ENCODE data around the gene GPSM3. TPM values are rescaled to one million over a fixed set of nuclear protein-coding genes. Genes with fewer than 3 reads are reported as not detected.
"Not testable (repeated sequence)": the region's sequence is repeated elsewhere in the genome, so short reads cannot be mapped to it uniquely, and the experiment has no call there.

Gene GPSM3
- total and polyA plus RNA-seq, 4 donors = 2.3 to 8.0 (median 6.3) TPM

DNA sequence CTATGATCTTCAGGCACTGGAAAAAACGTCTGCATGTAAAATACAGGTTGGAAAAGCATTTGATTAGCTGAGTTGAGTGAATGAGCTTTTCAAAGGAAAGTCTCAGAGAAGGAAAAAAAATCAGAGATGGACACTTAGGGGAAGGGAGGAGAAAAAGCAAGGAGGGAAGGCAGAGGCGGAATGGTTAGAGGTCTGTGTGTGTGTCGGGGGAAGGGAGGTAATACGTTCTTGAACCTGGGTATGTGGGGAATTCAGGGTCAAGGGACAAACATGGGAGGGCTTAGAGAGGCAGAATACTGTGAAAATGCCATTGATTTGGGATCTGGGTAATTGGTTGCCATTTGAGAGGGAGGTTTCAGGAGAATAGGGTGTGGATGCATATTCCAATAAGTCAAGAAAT is 45.8 kb downstream of the GPSM3 start:
- DNase-seq (ENCODE audit: low spot score) = no peak
- no peak overlapping the region for H3K9ac ChIP-seq (ENCODE audit: low read depth in 1 of 2, low read length in 2 of 2)
- WGBS = 53% methylated on average over 4 of the region's 4 CpGs
- H3K27ac ChIP-seq (ENCODE audit: low read depth in 1 of 2, low read length in 2 of 2) = no peak overlapping the region
- H3K9me3 ChIP-seq (ENCODE audit: control insufficient read depth in 4 of 4, low read length in 3 of 4) = peaks cover 0 to 2% (median 0%) of the 10 kb centered on the region in 4 donors
- H3K4me1 ChIP-seq (ENCODE audit: control insufficient read depth in 4 of 4, insufficient read depth in 4 of 4, low read length in 3 of 4) = no peaks in the 10 kb centered on the region
- H3K4me3 ChIP-seq (ENCODE audit: low read depth in 1 of 3, low read length in 3 of 3) = no peak overlapping the region
- no peaks in the 10 kb centered on the region for H3K36me3 ChIP-seq (ENCODE audit: control insufficient read depth in 4 of 4, insufficient read depth in 3 of 4, low read depth in 1 of 4, low read length in 3 of 4)
- no peak for TF ChIP-seq JUND (IDR thresholded peaks at IDR 0.05)
- TF ChIP-seq, protein P1, sequence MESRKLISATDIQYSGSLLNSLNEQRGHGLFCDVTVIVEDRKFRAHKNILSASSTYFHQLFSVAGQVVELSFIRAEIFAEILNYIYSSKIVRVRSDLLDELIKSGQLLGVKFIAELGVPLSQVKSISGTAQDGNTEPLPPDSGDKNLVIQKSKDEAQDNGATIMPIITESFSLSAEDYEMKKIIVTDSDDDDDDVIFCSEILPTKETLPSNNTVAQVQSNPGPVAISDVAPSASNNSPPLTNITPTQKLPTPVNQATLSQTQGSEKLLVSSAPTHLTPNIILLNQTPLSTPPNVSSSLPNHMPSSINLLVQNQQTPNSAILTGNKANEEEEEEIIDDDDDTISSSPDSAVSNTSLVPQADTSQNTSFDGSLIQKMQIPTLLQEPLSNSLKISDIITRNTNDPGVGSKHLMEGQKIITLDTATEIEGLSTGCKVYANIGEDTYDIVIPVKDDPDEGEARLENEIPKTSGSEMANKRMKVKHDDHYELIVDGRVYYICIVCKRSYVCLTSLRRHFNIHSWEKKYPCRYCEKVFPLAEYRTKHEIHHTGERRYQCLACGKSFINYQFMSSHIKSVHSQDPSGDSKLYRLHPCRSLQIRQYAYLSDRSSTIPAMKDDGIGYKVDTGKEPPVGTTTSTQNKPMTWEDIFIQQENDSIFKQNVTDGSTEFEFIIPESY (IDR thresholded peaks at IDR 0.05) = no peak
- H3K27me3 ChIP-seq (ENCODE audit: control insufficient read depth in 4 of 4, insufficient read depth in 4 of 4, low read length in 3 of 4) = peaks cover 0 to 5% (median 0%) of the 10 kb centered on the region in 4 donors

DNA sequence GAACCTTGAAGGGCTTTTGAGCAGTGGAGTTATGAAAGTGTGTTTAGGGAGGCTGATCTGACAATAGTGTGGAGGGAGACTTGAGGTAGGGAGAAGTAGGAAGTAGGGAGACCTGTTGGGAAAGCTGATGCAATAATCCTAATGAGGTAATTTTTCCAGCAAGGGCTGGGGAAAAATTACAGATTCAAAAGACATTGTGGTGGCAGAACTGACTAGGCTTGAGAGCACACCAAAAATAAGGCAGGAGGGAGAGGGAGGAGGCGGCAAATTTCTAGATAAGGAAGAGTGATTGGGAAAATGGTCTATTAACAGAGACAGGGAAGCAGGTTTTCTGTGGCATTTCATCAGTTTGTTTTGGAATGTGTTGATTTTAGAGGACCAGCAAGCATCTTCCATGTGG is 46.2 kb downstream of the GPSM3 start:
- peaks cover 0 to 5% (median 0%) of the 10 kb centered on the region in 4 donors for H3K27me3 ChIP-seq (ENCODE audit: control insufficient read depth in 4 of 4, insufficient read depth in 4 of 4, low read length in 3 of 4)

DNA sequence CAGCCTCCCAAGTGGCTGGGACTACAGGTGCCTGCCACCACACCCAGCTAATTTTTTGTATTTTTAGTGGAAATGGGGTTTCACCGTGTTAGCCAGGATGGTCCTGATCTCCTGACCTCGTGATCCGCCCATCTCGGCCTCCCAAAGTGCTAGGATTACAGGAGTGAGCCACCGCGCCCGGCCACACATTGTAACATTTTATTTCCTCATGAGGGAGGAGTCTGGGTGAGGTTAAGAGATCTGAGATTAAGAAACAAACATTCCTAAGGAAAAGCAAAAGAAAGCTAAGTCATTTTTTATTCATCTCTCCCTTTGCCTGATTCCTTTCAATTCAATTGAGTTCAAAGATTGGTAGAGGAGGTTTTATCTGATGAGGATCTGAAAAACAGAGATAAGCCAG is 48.2 kb downstream of the GPSM3 start:
- H3K4me3 ChIP-seq (ENCODE audit: low read depth in 1 of 3, low read length in 3 of 3); H3K36me3 ChIP-seq (ENCODE audit: control insufficient read depth in 4 of 4, insufficient read depth in 3 of 4, low read depth in 1 of 4, low read length in 3 of 4); H3K27me3 ChIP-seq (ENCODE audit: control insufficient read depth in 4 of 4, insufficient read depth in 4 of 4, low read length in 3 of 4); H3K4me1 ChIP-seq (ENCODE audit: control insufficient read depth in 4 of 4, insufficient read depth in 4 of 4, low read length in 3 of 4); DNase-seq (ENCODE audit: low spot score); H3K9ac ChIP-seq (ENCODE audit: low read depth in 1 of 2, low read length in 2 of 2); H3K27ac ChIP-seq (ENCODE audit: low read depth in 1 of 2, low read length in 2 of 2); H3K9me3 ChIP-seq (ENCODE audit: control insufficient read depth in 4 of 4, low read length in 3 of 4): not testable (repeated sequence)
- 87% methylated on average over 7 of the region's 7 CpGs for WGBS

More for the DNA sequence above, 46.2 kb downstream of the GPSM3 start:
- no peak overlapping the region for H3K4me3 ChIP-seq (ENCODE audit: low read depth in 1 of 3, low read length in 3 of 3)
- no peak overlapping the region for H3K9ac ChIP-seq (ENCODE audit: low read depth in 1 of 2, low read length in 2 of 2)
- H3K36me3 ChIP-seq (ENCODE audit: control insufficient read depth in 4 of 4, insufficient read depth in 3 of 4, low read depth in 1 of 4, low read length in 3 of 4) = no peaks in the 10 kb centered on the region
- TF ChIP-seq TAF1 (conservative IDR thresholded peaks at IDR 0.05) (no peak), RAD21 (IDR thresholded peaks at IDR 0.05) (no peak), NR2F2 (IDR thresholded peaks at IDR 0.05) (no peak), JUND (IDR thresholded peaks at IDR 0.05) (no peak), YY1 (IDR thresholded peaks at IDR 0.05) (no peak), HNF4A (conservative IDR thresholded peaks at IDR 0.05) (no peak), EGR1 (IDR thresholded peaks at IDR 0.05; ENCODE audit: low read depth in 2 of 2) (no peak), FOXA2 (IDR thresholded peaks at IDR 0.05) (no peak), RXRA (IDR thresholded peaks at IDR 0.05) (no peak), SP1 (IDR thresholded peaks at IDR 0.05) (no peak), GABPA (IDR thresholded peaks at IDR 0.05 in 1 of 2, conservative IDR thresholded peaks at IDR 0.05 in 1 of 2) (no peak), FOXA1 (IDR thresholded peaks at IDR 0.05) (no peak), HNF4G (IDR thresholded peaks at IDR 0.05) (no peak)
- TF ChIP-seq, protein P2, sequence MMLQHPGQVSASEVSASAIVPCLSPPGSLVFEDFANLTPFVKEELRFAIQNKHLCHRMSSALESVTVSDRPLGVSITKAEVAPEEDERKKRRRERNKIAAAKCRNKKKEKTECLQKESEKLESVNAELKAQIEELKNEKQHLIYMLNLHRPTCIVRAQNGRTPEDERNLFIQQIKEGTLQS (IDR thresholded peaks at IDR 0.05) = no peak
- TF ChIP-seq, protein P3, sequence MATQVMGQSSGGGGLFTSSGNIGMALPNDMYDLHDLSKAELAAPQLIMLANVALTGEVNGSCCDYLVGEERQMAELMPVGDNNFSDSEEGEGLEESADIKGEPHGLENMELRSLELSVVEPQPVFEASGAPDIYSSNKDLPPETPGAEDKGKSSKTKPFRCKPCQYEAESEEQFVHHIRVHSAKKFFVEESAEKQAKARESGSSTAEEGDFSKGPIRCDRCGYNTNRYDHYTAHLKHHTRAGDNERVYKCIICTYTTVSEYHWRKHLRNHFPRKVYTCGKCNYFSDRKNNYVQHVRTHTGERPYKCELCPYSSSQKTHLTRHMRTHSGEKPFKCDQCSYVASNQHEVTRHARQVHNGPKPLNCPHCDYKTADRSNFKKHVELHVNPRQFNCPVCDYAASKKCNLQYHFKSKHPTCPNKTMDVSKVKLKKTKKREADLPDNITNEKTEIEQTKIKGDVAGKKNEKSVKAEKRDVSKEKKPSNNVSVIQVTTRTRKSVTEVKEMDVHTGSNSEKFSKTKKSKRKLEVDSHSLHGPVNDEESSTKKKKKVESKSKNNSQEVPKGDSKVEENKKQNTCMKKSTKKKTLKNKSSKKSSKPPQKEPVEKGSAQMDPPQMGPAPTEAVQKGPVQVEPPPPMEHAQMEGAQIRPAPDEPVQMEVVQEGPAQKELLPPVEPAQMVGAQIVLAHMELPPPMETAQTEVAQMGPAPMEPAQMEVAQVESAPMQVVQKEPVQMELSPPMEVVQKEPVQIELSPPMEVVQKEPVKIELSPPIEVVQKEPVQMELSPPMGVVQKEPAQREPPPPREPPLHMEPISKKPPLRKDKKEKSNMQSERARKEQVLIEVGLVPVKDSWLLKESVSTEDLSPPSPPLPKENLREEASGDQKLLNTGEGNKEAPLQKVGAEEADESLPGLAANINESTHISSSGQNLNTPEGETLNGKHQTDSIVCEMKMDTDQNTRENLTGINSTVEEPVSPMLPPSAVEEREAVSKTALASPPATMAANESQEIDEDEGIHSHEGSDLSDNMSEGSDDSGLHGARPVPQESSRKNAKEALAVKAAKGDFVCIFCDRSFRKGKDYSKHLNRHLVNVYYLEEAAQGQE (IDR thresholded peaks at IDR 0.05) = no peak
- TF ChIP-seq, protein P1 (IDR thresholded peaks at IDR 0.05) = no peak
- TF ChIP-seq, protein P4, sequence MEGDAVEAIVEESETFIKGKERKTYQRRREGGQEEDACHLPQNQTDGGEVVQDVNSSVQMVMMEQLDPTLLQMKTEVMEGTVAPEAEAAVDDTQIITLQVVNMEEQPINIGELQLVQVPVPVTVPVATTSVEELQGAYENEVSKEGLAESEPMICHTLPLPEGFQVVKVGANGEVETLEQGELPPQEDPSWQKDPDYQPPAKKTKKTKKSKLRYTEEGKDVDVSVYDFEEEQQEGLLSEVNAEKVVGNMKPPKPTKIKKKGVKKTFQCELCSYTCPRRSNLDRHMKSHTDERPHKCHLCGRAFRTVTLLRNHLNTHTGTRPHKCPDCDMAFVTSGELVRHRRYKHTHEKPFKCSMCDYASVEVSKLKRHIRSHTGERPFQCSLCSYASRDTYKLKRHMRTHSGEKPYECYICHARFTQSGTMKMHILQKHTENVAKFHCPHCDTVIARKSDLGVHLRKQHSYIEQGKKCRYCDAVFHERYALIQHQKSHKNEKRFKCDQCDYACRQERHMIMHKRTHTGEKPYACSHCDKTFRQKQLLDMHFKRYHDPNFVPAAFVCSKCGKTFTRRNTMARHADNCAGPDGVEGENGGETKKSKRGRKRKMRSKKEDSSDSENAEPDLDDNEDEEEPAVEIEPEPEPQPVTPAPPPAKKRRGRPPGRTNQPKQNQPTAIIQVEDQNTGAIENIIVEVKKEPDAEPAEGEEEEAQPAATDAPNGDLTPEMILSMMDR (IDR thresholded peaks at IDR 0.05; ENCODE audit: low read depth, low read length, missing input control) = no peak
- TF ChIP-seq, protein P5, sequence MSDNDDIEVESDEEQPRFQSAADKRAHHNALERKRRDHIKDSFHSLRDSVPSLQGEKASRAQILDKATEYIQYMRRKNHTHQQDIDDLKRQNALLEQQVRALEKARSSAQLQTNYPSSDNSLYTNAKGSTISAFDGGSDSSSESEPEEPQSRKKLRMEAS (IDR thresholded peaks at IDR 0.05) = no peak
- no peak overlapping the region for H3K27ac ChIP-seq (ENCODE audit: low read depth in 1 of 2, low read length in 2 of 2)
- 91% methylated on average over 1 of the region's 1 CpG for WGBS
- no peak for DNase-seq (ENCODE audit: low spot score)
- H3K9me3 ChIP-seq (ENCODE audit: control insufficient read depth in 4 of 4, low read length in 3 of 4) = peaks cover 0 to 2% (median 0%) of the 10 kb centered on the region in 4 donors
- no peaks in the 10 kb centered on the region for H3K4me1 ChIP-seq (ENCODE audit: control insufficient read depth in 4 of 4, insufficient read depth in 4 of 4, low read length in 3 of 4)

Data from liver (tissue), 9 donors.